A549 (cell line): ENCODE data around the gene CD300C. TPM values are rescaled to one million over a fixed set of nuclear protein-coding genes. Genes with fewer than 3 reads are reported as not detected.
"Not testable (repeated sequence)": the region's sequence is repeated elsewhere in the genome, so short reads cannot be mapped to it uniquely, and the experiment has no call there.

ENCODE experiments used
- ATAC-seq, 2 experiments: fragments of 200-7000 bp in 1 of 2; fragments of >200 bp in 1 of 2; cut with Nextera tagmentation in 1 of 2; cut with Tn5 transposase in 1 of 2; 3 replicates each; pipeline versions ENCODE4 v1.8.0 to v1.9.1; 2018 to 2020; ENCODE audit warnings: mild to moderate bottlenecking in 1 of 2, moderate library complexity in 1 of 2
- CTCF ChIA-PET: fragments of 300-600 bp; sonication (Branson Sonifier 250); formaldehyde crosslinking; extraction: SDS; loops from one replicate; lab custom pipeline; 2021; ENCODE audit warnings: antibody characterized with exemption, inconsistent platforms; lab: Yijun Ruan, JAX
- POLR2A ChIA-PET: fragments of 350-600 bp; formaldehyde crosslinking; extraction: SDS; loops from one replicate; lab custom pipeline; 2021; ENCODE audit warnings: antibody characterized with exemption, inconsistent platforms; lab: Yijun Ruan, JAX
- DNase-seq, 2 experiments: peaks; one replicate each; pipeline versions ENCODE4 v3.0.0 to v3.0.0-alpha.2; 2011 to 2016; ENCODE audit warnings: low read depth in 1 of 2, low spot score in 1 of 2
- FAIRE-seq: peaks from 2 replicates; lab custom pipeline; 2011; peaks lifted over from hg19 to GRCh38; lab: Jason Lieb, UNC
- H3K27ac ChIP-seq, 2 experiments: fragments of >200 bp; sonication (Bioruptor Twin); formaldehyde crosslinking; 3 replicates each; pipeline ENCODE4 v1.5.1; 2016 to 2017
- H3K4me1 ChIP-seq: fragments of >200 bp; sonication (Bioruptor Twin); formaldehyde crosslinking; 3 replicates; pipeline ENCODE4 v1.6.1; 2016
- H3K4me2 ChIP-seq: fragments of >200 bp; sonication (Bioruptor Twin); formaldehyde crosslinking; 3 replicates; pipeline ENCODE4 v1.6.1; 2016
- H3K4me3 ChIP-seq: fragments of >200 bp; sonication (Bioruptor Twin); formaldehyde crosslinking; 3 replicates; pipeline ENCODE4 v1.5.1; 2016
- H3K9me3 ChIP-seq: fragments of >200 bp; sonication (Bioruptor Twin); formaldehyde crosslinking; 3 replicates; pipeline ENCODE4 v1.6.1; 2016
- BCL3 ChIP-seq: fragments of >200 bp; sonication (Bioruptor Twin); formaldehyde crosslinking; IDR thresholded peaks from 3 replicates; pipeline ENCODE4 v1.6.1; 2016
- CHD4 ChIP-seq: fragments of 200-600 bp; sonication (generic); IDR thresholded peaks from 2 replicates; pipeline ENCODE4 v1.6.1; 2016; ENCODE audit warnings: antibody characterized with exemption, mild to moderate bottlenecking, borderline replicate concordance
- EHF ChIP-seq: fragments of 250-450 bp; sonication (Bioruptor Pico); IDR thresholded peaks from 2 replicates; pipeline ENCODE4 v1.5.0; 2020; ENCODE audit warnings: mild to moderate bottlenecking
- EHMT2 ChIP-seq: fragments of 200-600 bp; sonication (generic); IDR thresholded peaks from 2 replicates; pipeline ENCODE4 v1.6.1; 2016; ENCODE audit warnings: antibody characterized with exemption, low read depth, mild to moderate bottlenecking, moderate library complexity
- EP300 ChIP-seq, 2 experiments: fragments of >200 bp; sonication (Bioruptor Twin); formaldehyde crosslinking; IDR thresholded peaks; 2 replicates in 1 of 2; 3 replicates in 1 of 2; pipeline ENCODE4 v1.6.1; 2016 to 2017
- GATA3 ChIP-seq: IDR thresholded peaks from 2 replicates; pipeline ENCODE4 v1.6.1; 2012; ENCODE audit warnings: borderline replicate concordance
- HEYL ChIP-seq: fragments of 250-450 bp; sonication (Bioruptor Pico); IDR thresholded peaks from 2 replicates; pipeline ENCODE4 v1.8.0; 2021; ENCODE audit warnings: mild to moderate bottlenecking, moderate library complexity
- JUN ChIP-seq, 2 experiments: fragments of >200 bp; sonication (Bioruptor Twin); formaldehyde crosslinking; IDR thresholded peaks; 2 replicates in 1 of 2; 3 replicates in 1 of 2; pipeline ENCODE4 v1.6.1; 2016 to 2017
- MAFK ChIP-seq: fragments of 450-650 bp; IDR thresholded peaks from 2 replicates; pipeline ENCODE4 v1.6.1; 2014; ENCODE audit not compliant: partially characterized antibody
- MAZ ChIP-seq: fragments of 150-350 bp; IDR thresholded peaks from 2 replicates; pipeline ENCODE4 v1.6.1; 2014; ENCODE audit warnings: antibody characterized with exemption, low read depth, low read length, borderline replicate concordance
- NFE2L2 ChIP-seq: fragments of 150-350 bp; conservative IDR thresholded peaks from 2 replicates; pipeline ENCODE4 v1.6.1; 2014; ENCODE audit warnings: low read length
- REST ChIP-seq: fragments of 200-600 bp; sonication (generic); IDR thresholded peaks from 2 replicates; pipeline ENCODE4 v1.6.1; 2016; ENCODE audit warnings: antibody characterized with exemption, mild to moderate bottlenecking, moderate library complexity
- SREBF2 ChIP-seq: fragments of 450-650 bp; IDR thresholded peaks from 2 replicates; pipeline ENCODE4 v1.6.1; 2014; ENCODE audit warnings: mild to moderate bottlenecking, moderate library complexity
- ZC3H11A ChIP-seq: fragments of 450-650 bp; IDR thresholded peaks from 2 replicates; pipeline ENCODE4 v1.6.1; 2014; ENCODE audit warnings: antibody characterized with exemption, mild to moderate bottlenecking
- WGBS: methylation state at CpG from one replicate; pipeline ENCODE4 v1.1.6; 2017; ENCODE audit errors: missing lambda C conversion rate; 5-methylcytosine and 5-hydroxymethylcytosine counted together
- polyA plus RNA-seq, 4 experiments: library from polyadenylated mRNA; depleted of rRNA in 3 of 4; stranded (reverse); fragments of >200 nt; fragmentation: RNase III in 1 of 4; extraction: RNeasy Plus Mini Kit Qiagen cat#74134 plus additional on column Dnase treatment in 1 of 4; gene quantifications; 2 replicates in 3 of 4; 3 replicates in 1 of 4; pipeline ENCODE4 v1.2.3, GENCODE V29; 2011 to 2017

The CD300C gene
- polyA plus RNA-seq, 2 of the 4 experiments (the other 2 are of a cell fraction): not detected

- H3K4me1 ChIP-seq: no peaks in the 10 kb centered on the region
- 55% methylated on average over 21 of the region's 21 CpGs for WGBS
- no peak for TF ChIP-seq EP300 (IDR thresholded peaks at IDR 0.05)
- peak; percentile 25 for TF ChIP-seq MAFK
- CTCF ChIA-PET: interaction anchor here (0.6 to 2.7 kb wide), 6 partner anchors 9 to 63 kb away, joined by 3 to 14 read pairs (median 4); partner anchors contain the start of gene CD300LB
- POLR2A ChIA-PET: no interaction called here
- no peak overlapping the region for H3K4me2 ChIP-seq
- no peak for DNase-seq
- no peak for FAIRE-seq
- no peak overlapping the region for H3K4me3 ChIP-seq
- 0 out of 3 replicates have a peak, but pooled peaks cover 5% of the 10 kb centered on the region for H3K9me3 ChIP-seq
- H3K27ac ChIP-seq: no peak overlapping the region
- ATAC-seq: no peak
Observed at GRCh38 chr17:74520790-74521480, 25.0 kb downstream of the CD300C start.

GRCh38 chr17:74520016-74520434, 25.9 kb downstream of the CD300C start:
- DNase-seq (no peak), FAIRE-seq (no peak), ATAC-seq (no peak)
- TF ChIP-seq REST: no peak
- TF ChIP-seq HEYL (CRISPR knock-in tag): no peak
- no peak for TF ChIP-seq ZC3H11A
- no peak for TF ChIP-seq NFE2L2
- TF ChIP-seq BCL3: no peak
- no peak for TF ChIP-seq MAZ
- TF ChIP-seq CHD4: no peak
- TF ChIP-seq MAFK: no peak
- no peak for TF ChIP-seq EHF (CRISPR knock-in tag)
- no peak for TF ChIP-seq EHMT2
- no peak for TF ChIP-seq SREBF2
- no peak for TF ChIP-seq JUN (IDR thresholded peaks at IDR 0.05)
- TF ChIP-seq GATA3: no peak
- Histone ChIP-seq H3K27ac (no peak overlapping the region), H3K4me1 (no peaks in the 10 kb centered on the region), H3K9me3 (0 out of 3 replicates have a peak, but pooled peaks cover 5% of the 10 kb centered on the region), H3K4me2 (no peak overlapping the region), H3K4me3 (no peak overlapping the region)
- 42% methylated on average over 3 of the region's 3 CpGs for WGBS
- ChIA-PET CTCF (interaction anchor here (1.1 to 2.7 kb wide), 3 partner anchors 11 to 62 kb away, joined by 3 to 14 read pairs (median 7); partner anchors contain the start of gene CD300LB), POLR2A (no interaction called here)

GRCh38 chr17:74518413-74518981, 27.4 kb downstream of the CD300C start:
- peaks cover 18% of the 10 kb centered on the region for H3K9me3 ChIP-seq
- 31% methylated on average over 6 of the region's 6 CpGs for WGBS
- CTCF ChIA-PET: interaction anchor here (1.0 kb wide), 1 partner anchor 139 kb away, joined by 3 read pairs; no protein-coding TSS in a partner anchor
- POLR2A ChIA-PET, H3K4me3 ChIP-seq, H3K27ac ChIP-seq, FAIRE-seq, H3K4me2 ChIP-seq, ATAC-seq, DNase-seq, H3K4me1 ChIP-seq: not testable (repeated sequence)
